H1 (cell line): ENCODE data around the gene SERGEF. TPM values are rescaled to one million over a fixed set of nuclear protein-coding genes. Genes with fewer than 3 reads are reported as not detected.

Experiments used
- CTCF ChIA-PET: fragments of 300-600 bp; sonication (Branson Sonifier 250); formaldehyde crosslinking; loops from one replicate; lab custom pipeline; 2021; ENCODE audit not compliant: partially characterized antibody; lab: Charles Lee
- POLR2A ChIA-PET: fragments of 300-600 bp; sonication (Branson Sonifier 250); formaldehyde crosslinking; loops from one replicate; lab custom pipeline; 2021; ENCODE audit warnings: inconsistent platforms; ENCODE audit not compliant: partially characterized antibody; lab: Charles Lee
- DNase-seq, 2 experiments: peaks; one replicate each; pipeline versions ENCODE4 v3.0.0 to v3.0.0-alpha.2; 2010 to 2022; ENCODE audit warnings: low spot score in 2 of 2, low read depth in 1 of 2, mixed read lengths in 1 of 2
- FAIRE-seq: peaks from 2 replicates; lab custom pipeline; 2011; peaks lifted over from hg19 to GRCh38; lab: Jason Lieb, UNC
- H2AFZ ChIP-seq: 2 replicates; pipeline ENCODE4 v1.8.1; 2012; ENCODE audit warnings: low read length, inconsistent platforms
- H2AK5ac ChIP-seq: 2 replicates; pipeline ENCODE4 v1.6.1; 2013; ENCODE audit warnings: low read depth, low read length
- H2BK120ac ChIP-seq: replicated peaks from 2 replicates; pipeline ENCODE3; 2013; ENCODE audit warnings: low read depth, low read length, inconsistent platforms
- H2BK12ac ChIP-seq: 2 replicates; pipeline ENCODE4 v1.6.1; 2013; ENCODE audit warnings: low read depth, low read length
- H2BK15ac ChIP-seq: 2 replicates; pipeline ENCODE4 v1.6.1; 2013; ENCODE audit warnings: low read length
- H2BK20ac ChIP-seq: 2 replicates; pipeline ENCODE4 v1.6.1; 2013; ENCODE audit warnings: low read length
- H2BK5ac ChIP-seq: 2 replicates; pipeline ENCODE4 v1.6.1; 2013; ENCODE audit warnings: low read depth, low read length
- H3K14ac ChIP-seq: 2 replicates; pipeline ENCODE4 v1.6.1; 2013; ENCODE audit warnings: inconsistent platforms; ENCODE audit not compliant: insufficient read length
- H3K18ac ChIP-seq: 2 replicates; pipeline ENCODE4 v1.6.1; 2013; ENCODE audit warnings: low read length; ENCODE audit errors: extremely low read depth
- H3K23ac ChIP-seq: 2 replicates; pipeline ENCODE4 v1.6.1; 2013; ENCODE audit warnings: inconsistent platforms; ENCODE audit not compliant: insufficient read length
- H3K23me2 ChIP-seq: 2 replicates; pipeline ENCODE4 v1.6.1; 2013; ENCODE audit warnings: low read depth, low read length
- H3K27ac ChIP-seq: 2 replicates; pipeline ENCODE4 v1.6.1; 2011; ENCODE audit warnings: low read depth, low read length, inconsistent platforms
- H3K27me3 ChIP-seq, 4 experiments: replicated peaks in 1 of 4; 1 replicate in 1 of 4; 2 replicates in 3 of 4; pipeline versions ENCODE4 v1.6.1 to v1.8.1; 2011 to 2013; ENCODE audit warnings: low read length in 3 of 4, mild to moderate bottlenecking in 3 of 4, inconsistent platforms in 2 of 4, mixed read lengths in 2 of 4, moderate library complexity in 1 of 4; ENCODE audit not compliant: control insufficient read depth in 3 of 4, insufficient read depth in 3 of 4; ENCODE audit errors: extremely low read depth in 1 of 4
- H3K36me3 ChIP-seq, 4 experiments: 2 replicates each; pipeline versions ENCODE4 v1.6.1 to v1.8.1; 2011 to 2013; ENCODE audit warnings: mild to moderate bottlenecking in 4 of 4, low read length in 3 of 4, moderate library complexity in 2 of 4, control low read depth in 1 of 4, inconsistent platforms in 1 of 4; ENCODE audit not compliant: insufficient read depth in 4 of 4, control insufficient read depth in 2 of 4
- H3K4ac ChIP-seq: replicated peaks from 2 replicates; pipeline ENCODE3; 2013; ENCODE audit warnings: low read length, low read depth, mixed read lengths, inconsistent platforms; ENCODE audit not compliant: insufficient read length
- H3K4me1 ChIP-seq, 4 experiments: replicated peaks in 1 of 4; 1 replicate in 1 of 4; 2 replicates in 3 of 4; pipeline versions ENCODE4 v1.6.1 to v1.8.1; 2011 to 2013; ENCODE audit warnings: low read length in 3 of 4, inconsistent platforms in 2 of 4, mixed read lengths in 1 of 4; ENCODE audit not compliant: insufficient read depth in 4 of 4, control insufficient read depth in 3 of 4
- H3K4me2 ChIP-seq, 2 experiments: 2 replicates each; pipeline versions ENCODE4 v1.6.1 to v1.8.1; 2011 to 2013; ENCODE audit warnings: low read depth in 2 of 2, low read length in 2 of 2, control low read depth in 1 of 2, inconsistent platforms in 1 of 2, mild to moderate bottlenecking in 1 of 2; ENCODE audit not compliant: insufficient read depth in 1 of 2
- H3K4me3 ChIP-seq, 4 experiments: fragments of 200-600, 300-600 bp in 1 of 4; sonication (generic), shearing (Covaris generic), sonication (Bioruptor Twin) in 1 of 4; 2 replicates each; pipeline versions ENCODE4 v1.5.1 to v1.8.1; 2011 to 2016; ENCODE audit warnings: low read length in 4 of 4, low read depth in 3 of 4, control low read depth in 2 of 4, inconsistent platforms in 2 of 4, mild to moderate bottlenecking in 2 of 4, mixed read lengths in 1 of 4, moderate library complexity in 1 of 4; ENCODE audit not compliant: insufficient read depth in 2 of 4; ENCODE audit errors: extremely low read depth in 1 of 4
- H3K56ac ChIP-seq: replicated peaks from 2 replicates; pipeline ENCODE3; 2013; ENCODE audit warnings: low read depth, mild to moderate bottlenecking, mixed read lengths, low read length, inconsistent platforms; ENCODE audit not compliant: insufficient read length
- H3K79me1 ChIP-seq: 2 replicates; pipeline ENCODE4 v1.6.1; 2013; ENCODE audit warnings: low read depth, low read length, control low read depth
- H3K79me2 ChIP-seq, 2 experiments: 2 replicates each; pipeline versions ENCODE4 v1.6.1 to v1.8.1; 2012 to 2013; ENCODE audit warnings: low read length in 2 of 2, mild to moderate bottlenecking in 2 of 2, inconsistent platforms in 1 of 2; ENCODE audit not compliant: insufficient read depth in 2 of 2, control insufficient read depth in 1 of 2
- H3K9ac ChIP-seq, 4 experiments: replicated peaks in 1 of 4; 1 replicate in 1 of 4; 2 replicates in 3 of 4; pipeline versions ENCODE4 v1.6.1 to v1.8.1; 2011 to 2013; ENCODE audit warnings: low read depth in 3 of 4, low read length in 3 of 4, control low read depth in 2 of 4, mild to moderate bottlenecking in 2 of 4, moderate library complexity in 2 of 4, inconsistent platforms in 1 of 4; ENCODE audit errors: extremely low read depth in 1 of 4
- H3K9me3 ChIP-seq, 2 experiments: 2 replicates each; pipeline versions ENCODE4 v1.6.1 to v1.8.1; 2012 to 2013; ENCODE audit warnings: mild to moderate bottlenecking in 2 of 2, moderate library complexity in 2 of 2, control low read depth in 1 of 2, inconsistent platforms in 1 of 2, low read depth in 1 of 2, low read length in 1 of 2, mixed read lengths in 1 of 2; ENCODE audit not compliant: insufficient read depth in 2 of 2
- H4K20me1 ChIP-seq, 2 experiments: replicated peaks in 1 of 2; 2 replicates each; pipeline versions ENCODE3 to v1.8.1; 2011 to 2013; ENCODE audit warnings: inconsistent platforms in 2 of 2, low read length in 2 of 2, mild to moderate bottlenecking in 1 of 2; ENCODE audit not compliant: insufficient read depth in 2 of 2, control insufficient read depth in 1 of 2
- H4K5ac ChIP-seq: 2 replicates; pipeline ENCODE4 v1.6.1; 2013; ENCODE audit warnings: low read length, low read depth, mixed read lengths, inconsistent platforms; ENCODE audit not compliant: insufficient read length
- H4K8ac ChIP-seq: 2 replicates; pipeline ENCODE4 v1.8.0; 2013; ENCODE audit warnings: mild to moderate bottlenecking, moderate library complexity, low read length, inconsistent platforms; ENCODE audit not compliant: insufficient read depth; ENCODE audit errors: extremely low read depth
- H4K91ac ChIP-seq: replicated peaks from 2 replicates; pipeline ENCODE3; 2013; ENCODE audit warnings: low read length, mixed read lengths, inconsistent platforms; ENCODE audit not compliant: insufficient read length
- ATF2 ChIP-seq: IDR thresholded peaks from 2 replicates; pipeline ENCODE4 v1.6.1; 2012; ENCODE audit warnings: low read length, inconsistent platforms
- CBX8 ChIP-seq: fragments of 300-800, 300-1000 bp; sonication (generic); IDR thresholded peaks from 2 replicates; pipeline ENCODE4 v1.7.1; 2016; ENCODE audit warnings: low read depth, low read length, borderline replicate concordance
- CEBPB ChIP-seq: IDR thresholded peaks from 2 replicates; pipeline ENCODE4 v1.6.1; 2012; ENCODE audit warnings: low read depth, low read length
- FOSL1 ChIP-seq: IDR thresholded peaks from 2 replicates; pipeline ENCODE4 v1.6.1; 2011; ENCODE audit warnings: mild to moderate bottlenecking, low read depth, low read length, moderate library complexity; ENCODE audit not compliant: insufficient read depth
- HDAC2 ChIP-seq, 2 experiments: fragments of 300-600 bp in 1 of 2; sonication (generic) in 1 of 2; IDR thresholded peaks; 2 replicates each; pipeline ENCODE4 v1.6.1; 2011 to 2012; ENCODE audit warnings: low read depth in 2 of 2, low read length in 2 of 2, mild to moderate bottlenecking in 2 of 2, moderate library complexity in 2 of 2, borderline replicate concordance in 1 of 2, inconsistent platforms in 1 of 2
- MAFK ChIP-seq: IDR thresholded peaks from 2 replicates; pipeline ENCODE4 v1.6.1; 2012; ENCODE audit warnings: low read depth, mild to moderate bottlenecking, improper control_type of control experiment, low read length
- SIX5 ChIP-seq: IDR thresholded peaks from 2 replicates; pipeline ENCODE4 v1.6.1; 2011; ENCODE audit warnings: mild to moderate bottlenecking, low read depth, low read length
- USF2 ChIP-seq: IDR thresholded peaks from 2 replicates; pipeline ENCODE4 v1.6.1; 2011; ENCODE audit warnings: low read length, improper control_type of control experiment
- WGBS, 2 experiments: shearing (Covaris generic) in 1 of 2; methylation state at CpG; one replicate each; pipeline versions ENCODE4 v1.1.6 to v1.1.7; 2013 to 2015; ENCODE audit warnings: low lambda C conversion rate in 2 of 2, mixed read lengths in 2 of 2, inconsistent platforms in 1 of 2, low coverage in 1 of 2, missing lambda C conversion rate in 1 of 2; ENCODE audit not compliant: insufficient replicate concordance in 2 of 2, insufficient coverage in 1 of 2, insufficient read length in 1 of 2; ENCODE audit errors: extremely low coverage in 1 of 2, missing lambda C conversion rate in 1 of 2; 5-methylcytosine and 5-hydroxymethylcytosine counted together
- polyA plus RNA-seq, 7 experiments: library from polyadenylated mRNA; depleted of rRNA in 3 of 7; stranded (reverse) in 5 of 7; unstranded in 2 of 7; fragments of >200 nt in 5 of 7; fragments of 200-250 nt in 2 of 7; gene quantifications; 1 replicate in 5 of 7; 2 replicates in 1 of 7; 4 replicates in 1 of 7; pipeline versions ENCODE4 v1.2.1 to v1.2.3, GENCODE V29; 2011 to 2013; ENCODE audit warnings: missing spikeins in 2 of 7, mixed read lengths in 2 of 7
- total RNA-seq: library from RNA; stranded (reverse); fragmentation: NEBNext Ultra II Directional; extraction: Animal tissue kit (Norgen Biotek cat#: 25700); gene quantifications from 2 replicates; pipeline ENCODE4 v1.2.1, GENCODE V29; 2021

SERGEF gene
- total and polyA plus RNA-seq, 2 of the 8 experiments (the other 6 are each of a cell fraction or from before 2014, with no cell fraction given), result 16.6 to 28.8 TPM

GRCh38 chr11:17750801-17751165, 262.1 kb downstream of the SERGEF start:
- CTCF ChIA-PET, result interaction anchor here (1.0 to 3.3 kb wide), 7 partner anchors 7 to 228 kb away, joined by 4 to 23 read pairs (median 10); no protein-coding TSS in a partner anchor

More at GRCh38 chr11:17750801-17751165, 262.1 kb downstream of the SERGEF start:
- H3K23ac ChIP-seq, result no peak overlapping the region
- no peak overlapping the region for H2BK12ac ChIP-seq
- 86% methylated on average over 2 of the region's 2 CpGs; no CpG with 5 or more reads in 1 of the 2 experiments for WGBS, 2 experiments
- no peak overlapping the region for H3K4ac ChIP-seq
- no peak overlapping the region for H2AFZ ChIP-seq
- H4K5ac ChIP-seq, result no peak overlapping the region
- no peak overlapping the region for H3K4me2 ChIP-seq
- no peak overlapping the region for H4K8ac ChIP-seq
- no peak overlapping the region for H2BK5ac ChIP-seq
- no peak overlapping the region for H2BK120ac ChIP-seq
- H3K79me2 ChIP-seq, result no peaks in the 10 kb centered on the region
- no peaks in the 10 kb centered on the region for H3K27me3 ChIP-seq
- TF ChIP-seq ATF2, result no peak
- no peak for TF ChIP-seq SIX5
- TF ChIP-seq CBX8, result no peak
- no peak for TF ChIP-seq HDAC2 (IDR thresholded peaks at IDR 0.05; ENCODE audit: borderline replicate concordance in 1 of 2, low read depth in 2 of 2, low read length in 2 of 2)
- no peak for TF ChIP-seq CEBPB
- no peak for TF ChIP-seq FOSL1
- TF ChIP-seq USF2, result no peak
- no peak for TF ChIP-seq MAFK
- FAIRE-seq (no peak), DNase-seq (no peak)
- no peak overlapping the region for H3K27ac ChIP-seq
- H2AK5ac ChIP-seq, result no peak overlapping the region
- H2BK15ac ChIP-seq, result no peak overlapping the region
- no peak overlapping the region for H3K4me3 ChIP-seq
- H3K36me3 ChIP-seq, result no peaks in the 10 kb centered on the region
- H3K9ac ChIP-seq, result no peak overlapping the region
- H3K79me1 ChIP-seq, result no peaks in the 10 kb centered on the region
- no peak overlapping the region for H3K18ac ChIP-seq
- no peaks in the 10 kb centered on the region for H4K20me1 ChIP-seq
- H3K4me1 ChIP-seq, result no peaks in the 10 kb centered on the region
- no peaks in the 10 kb centered on the region for H3K23me2 ChIP-seq
- no peak overlapping the region for H3K56ac ChIP-seq
- POLR2A ChIA-PET, result no interaction called here
- no peaks in the 10 kb centered on the region for H3K9me3 ChIP-seq
- no peak overlapping the region for H3K14ac ChIP-seq
- H4K91ac ChIP-seq, result no peak overlapping the region
- H2BK20ac ChIP-seq, result no peak overlapping the region
